Fibroblast of skin of right quadriceps (primary cell): ENCODE measurements around the gene GMIP.
"Not testable (repeated sequence)": the region's sequence is repeated elsewhere in the genome, so short reads cannot be mapped to it uniquely, and the experiment has no call there.

Experiments
- DNase-seq: peaks from one replicate; pipeline ENCODE4 v3.0.0-alpha.2; 2013

The GMIP gene

GRCh38 chr19:19634516-19635312 is 8.7 kb downstream of the GMIP start:
- DNase-seq, result no peak

- DNase-seq, result no peak
Observed at GRCh38 chr19:19633711-19634515, 9.5 kb downstream of the GMIP start.

GRCh38 chr19:19632661-19633060 is 10.8 kb downstream of the GMIP start:
- no peak for DNase-seq

GRCh38 chr19:19631346-19631745 is 12.1 kb downstream of the GMIP start:
- no peak for DNase-seq

GRCh38 chr19:19630426-19630825 is 13.0 kb downstream of the GMIP start:
- no peak for DNase-seq

GRCh38 chr19:19630062-19630414 is 13.4 kb downstream of the GMIP start:
- DNase-seq, result no peak

- DNase-seq, result peak; percentile 53
Observed at GRCh38 chr19:19628501-19629134, 14.8 kb downstream of the GMIP start.

- DNase-seq, result no peak
Observed at GRCh38 chr19:19627621-19628500, 15.6 kb downstream of the GMIP start, which contains the start of gene LPAR2. Gene LPAR2, minus strand, starts transcription at chr19:19628220. Its CDS starts 945 bp downstream, at chr19:19627275.

GRCh38 chr19:19626516-19627472 is 16.7 kb downstream of the GMIP start:
- DNase-seq, result no peak

- no peak for DNase-seq
Observed at GRCh38 chr19:19624032-19624570, 19.4 kb downstream of the GMIP start.

- DNase-seq, result no peak
Observed at GRCh38 chr19:19623383-19623782, 20.1 kb downstream of the GMIP start.

- DNase-seq, result no peak
Observed at GRCh38 chr19:19619849-19620210, 23.6 kb downstream of the GMIP start.

- DNase-seq, result no peak
Observed at GRCh38 chr19:19619181-19619848, 24.1 kb downstream of the GMIP start.

- DNase-seq, result peak; percentile 92
Observed at GRCh38 chr19:19618219-19619051, 25.0 kb downstream of the GMIP start, which contains the start of gene PBX4. Gene PBX4, minus strand, starts transcription at chr19:19618687. Its CDS starts 58 bp downstream, at chr19:19618629.

- DNase-seq, result peak; percentile 41
Observed at GRCh38 chr19:19615086-19615485, 28.4 kb downstream of the GMIP start.

- DNase-seq, result no peak
Observed at GRCh38 chr19:19613506-19613905, 30.0 kb downstream of the GMIP start.

- DNase-seq, result no peak
Observed at GRCh38 chr19:19610376-19611202, 32.9 kb downstream of the GMIP start.

GRCh38 chr19:19606686-19607085 is 36.8 kb downstream of the GMIP start:
- not testable (repeated sequence) for DNase-seq

GRCh38 chr19:19606021-19606420 is 37.4 kb downstream of the GMIP start:
- no peak for DNase-seq
